ENCODE measurements around the gene ELOVL1.

The ELOVL1 gene

GRCh38 chr1:43382027-43382779 is 14.4 kb upstream of the ELOVL1 start:
- in situ Hi-C loops (cut with HindIII; ENCODE audit: low sequenced_read_pairs) = no loop called here

GRCh38 chr1:43381612-43382011 is 13.8 kb upstream of the ELOVL1 start:
- in situ Hi-C loops (cut with HindIII; ENCODE audit: low sequenced_read_pairs) = no loop called here

DNA sequence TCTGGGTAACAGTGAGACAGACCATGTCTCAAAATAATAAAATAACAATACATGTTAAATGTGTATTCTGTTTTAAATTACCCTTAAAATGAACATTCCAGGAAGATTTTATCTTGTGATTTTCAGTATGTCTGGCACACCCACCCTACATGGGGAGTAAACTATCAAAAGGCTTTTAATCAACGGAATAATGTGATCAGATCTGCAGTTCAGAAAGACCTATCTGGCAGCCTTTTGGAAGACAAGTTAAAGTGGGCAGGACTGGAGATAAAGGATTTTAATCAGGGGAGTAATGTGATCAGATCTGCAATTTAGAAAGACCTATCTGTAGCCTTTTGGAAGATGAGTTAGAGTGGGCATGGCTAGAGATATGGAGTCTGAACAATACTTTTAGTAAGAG is 11.7 kb upstream of the ELOVL1 start:
- in situ Hi-C loops (cut with HindIII; ENCODE audit: low sequenced_read_pairs) = no loop called here

DNA sequence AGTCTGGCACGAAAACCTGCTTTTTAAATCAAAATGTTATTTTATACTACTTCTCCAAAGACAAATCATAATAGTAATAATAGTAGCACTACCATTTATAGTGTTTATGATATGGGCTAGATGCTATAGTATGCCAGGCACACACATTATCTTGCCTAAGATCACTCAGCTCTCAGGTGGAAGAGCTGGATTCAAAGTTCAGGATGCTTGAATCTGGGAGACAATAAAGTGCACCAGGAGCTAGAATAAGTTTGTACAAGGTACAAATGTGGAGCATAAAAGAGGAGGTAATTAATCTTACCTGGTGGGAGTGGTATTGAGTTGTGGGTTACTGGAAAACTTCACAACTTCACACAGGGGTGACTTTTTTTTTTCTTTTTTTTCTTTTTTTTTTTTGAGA is 10.0 kb upstream of the ELOVL1 start:
- in situ Hi-C loops (cut with HindIII; ENCODE audit: low sequenced_read_pairs) = no loop called here

GRCh38 chr1:43376723-43377235 is 9.0 kb upstream of the ELOVL1 start:
- in situ Hi-C loops (cut with HindIII; ENCODE audit: low sequenced_read_pairs) = no loop called here

GRCh38 chr1:43373066-43373940 is 5.5 kb upstream of the ELOVL1 start:
- in situ Hi-C loops (cut with HindIII; ENCODE audit: low sequenced_read_pairs) = loop anchor here (5.0 kb wide), 1 partner anchor 71 kb away; the partner anchor contains the start of gene TIE1

GRCh38 chr1:43372172-43372571 is 4.4 kb upstream of the ELOVL1 start:
- in situ Hi-C loops (cut with HindIII; ENCODE audit: low sequenced_read_pairs) = loop anchor here (5.0 kb wide), 1 partner anchor 70 kb away; the partner anchor contains the start of gene TIE1

DNA sequence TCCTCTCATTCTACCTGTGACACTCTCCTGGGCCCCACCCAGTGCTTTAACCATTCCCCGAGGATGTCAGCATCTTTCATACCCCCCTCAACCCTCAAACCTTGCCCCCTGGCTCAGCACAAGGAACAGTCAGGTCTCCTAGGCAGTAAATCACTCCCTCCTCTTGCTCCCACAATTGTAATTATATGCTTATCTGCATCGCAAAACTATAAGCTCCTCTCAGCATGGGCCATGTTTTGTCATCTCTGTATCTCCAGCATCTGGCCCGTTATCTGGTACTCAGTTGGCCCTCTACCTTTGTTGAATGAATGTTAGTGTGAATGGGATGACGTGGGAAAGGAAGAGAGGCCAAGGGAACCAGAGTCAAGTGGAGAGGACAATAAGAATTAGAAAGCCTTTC is 2.8 kb upstream of the ELOVL1 start:
- in situ Hi-C loops (cut with HindIII; ENCODE audit: low sequenced_read_pairs) = loop anchor here (5.0 kb wide), 1 partner anchor 68 kb away; the partner anchor contains the start of gene TIE1

DNA sequence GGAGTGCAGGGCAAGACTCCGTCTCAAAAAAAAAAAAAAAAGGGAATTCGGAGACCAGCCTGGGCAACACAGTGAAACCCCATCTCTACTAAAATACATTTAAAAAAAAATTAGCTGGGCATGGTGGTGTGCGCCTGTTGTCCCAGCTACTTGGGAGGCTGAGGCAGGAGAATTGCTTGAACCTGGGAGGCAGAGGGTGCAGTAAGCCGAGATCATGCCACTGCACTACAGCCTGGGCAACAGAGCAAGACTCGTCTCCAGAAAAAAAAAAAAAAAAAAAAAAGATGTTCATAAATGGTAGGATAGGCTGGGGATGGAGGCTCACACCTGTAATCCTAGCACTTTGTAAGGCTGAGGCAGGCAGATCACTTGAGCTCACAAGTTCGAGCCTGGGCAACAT is 2.0 kb upstream of the ELOVL1 start:
- in situ Hi-C loops (cut with HindIII; ENCODE audit: low sequenced_read_pairs) = loop anchor here (5.0 kb wide), 1 partner anchor 67 kb away; the partner anchor contains the start of gene TIE1

- in situ Hi-C loops (cut with HindIII; ENCODE audit: low sequenced_read_pairs) = no loop called here
Measured at GRCh38 chr1:43368646-43369020, 822 bp upstream of the ELOVL1 start.

GRCh38 chr1:43367026-43367903 is 546 bp downstream of the ELOVL1 start:
- in situ Hi-C loops (cut with HindIII; ENCODE audit: low sequenced_read_pairs) = no loop called here

DNA sequence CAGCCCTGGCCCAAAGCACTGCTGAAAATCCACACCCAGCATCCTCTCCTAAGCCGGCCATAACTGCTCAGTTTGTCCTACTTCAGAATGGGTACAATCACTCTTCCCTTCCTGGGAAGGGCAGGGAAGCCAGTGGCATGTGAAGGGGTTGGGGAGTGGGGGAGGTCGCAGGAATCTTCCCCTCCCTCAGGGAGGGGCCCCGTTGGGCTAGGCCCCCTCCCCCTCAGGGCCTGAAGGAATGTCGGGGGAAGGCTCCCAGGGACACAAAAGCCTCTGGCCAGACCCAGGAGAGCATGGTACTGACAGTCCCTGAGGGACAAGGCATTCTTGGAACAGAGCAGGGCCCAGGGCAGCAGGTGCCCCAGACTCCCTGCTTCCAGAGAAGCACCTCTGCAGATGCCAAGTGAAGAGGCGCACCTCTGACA is 1.2 kb downstream of the ELOVL1 start:
- in situ Hi-C loops (cut with HindIII; ENCODE audit: low sequenced_read_pairs) = no loop called here

DNA sequence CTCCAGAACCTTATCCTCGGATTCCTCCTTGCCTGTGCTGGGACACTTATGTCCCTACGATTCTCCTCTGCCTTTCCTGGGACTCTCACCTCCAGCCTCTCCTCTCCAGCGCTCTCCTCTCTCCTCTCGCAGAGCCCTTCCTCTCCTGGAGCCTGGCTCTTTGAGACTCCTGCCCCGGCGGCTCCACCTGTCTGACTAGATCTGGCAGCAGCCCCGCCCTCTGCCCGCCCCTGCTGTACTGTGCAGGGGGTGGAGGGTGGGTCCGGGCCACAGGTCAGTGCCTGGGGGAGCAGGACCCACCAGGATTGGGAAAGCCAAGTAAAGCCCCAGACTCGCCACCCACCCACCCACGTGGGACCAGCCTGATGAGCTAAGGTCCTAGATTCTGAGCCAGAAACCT is 1.6 kb downstream of the ELOVL1 start:
- in situ Hi-C loops (cut with HindIII; ENCODE audit: low sequenced_read_pairs) = no loop called here

DNA sequence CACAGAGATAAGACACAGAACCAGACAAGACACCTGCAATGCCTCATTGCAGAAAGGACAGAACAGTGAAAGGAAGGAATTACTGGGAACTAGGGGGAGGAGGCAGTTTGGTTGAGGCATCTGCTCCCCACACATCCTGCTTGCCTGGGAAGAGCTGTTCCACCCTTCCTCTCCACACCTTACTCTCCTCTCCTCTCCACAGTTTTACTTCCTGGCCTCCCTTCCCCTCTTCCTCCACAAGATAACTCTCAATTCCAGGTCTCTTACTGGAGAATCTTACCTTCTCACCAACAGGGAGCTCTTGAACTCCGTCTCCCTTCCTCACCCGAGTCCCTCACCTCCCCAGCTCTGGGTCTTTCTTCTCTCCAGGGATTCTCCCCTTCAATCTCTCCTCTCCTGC is 2.1 kb downstream of the ELOVL1 start:
- in situ Hi-C loops (cut with HindIII; ENCODE audit: low sequenced_read_pairs) = no loop called here

DNA sequence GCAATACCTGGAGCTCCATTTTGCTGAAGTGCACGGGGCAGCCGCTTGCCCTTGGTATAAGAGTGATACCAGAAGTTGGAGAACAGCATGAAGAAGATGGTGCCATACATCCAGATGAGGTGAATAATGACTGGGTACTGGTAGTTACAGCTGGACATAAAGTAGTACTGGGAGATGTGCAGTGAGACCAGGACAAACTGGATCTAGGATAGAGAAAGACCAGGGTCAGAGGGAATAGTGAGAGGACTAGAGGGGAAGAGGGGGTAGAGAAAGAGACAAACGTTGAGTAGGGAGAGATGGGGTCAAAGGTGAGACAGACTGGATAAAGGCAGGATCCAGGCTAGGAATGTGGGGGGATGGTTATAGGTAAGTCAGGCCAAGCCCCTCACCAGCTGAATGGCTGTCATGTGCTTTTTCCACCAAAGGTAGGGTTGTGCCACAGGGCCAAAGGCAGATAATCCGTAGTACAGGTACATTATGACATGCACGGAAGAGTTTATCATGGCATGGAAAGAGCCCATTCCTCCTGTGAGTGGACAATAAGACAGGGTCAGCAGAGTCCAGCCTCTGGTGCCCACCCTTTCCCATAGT is 3.8 kb downstream of the ELOVL1 start:
- in situ Hi-C loops (cut with HindIII; ENCODE audit: low sequenced_read_pairs) = no loop called here

- in situ Hi-C loops (cut with HindIII; ENCODE audit: low sequenced_read_pairs) = no loop called here
Measured at GRCh38 chr1:43363283-43363934, 4.4 kb downstream of the ELOVL1 start.

DNA sequence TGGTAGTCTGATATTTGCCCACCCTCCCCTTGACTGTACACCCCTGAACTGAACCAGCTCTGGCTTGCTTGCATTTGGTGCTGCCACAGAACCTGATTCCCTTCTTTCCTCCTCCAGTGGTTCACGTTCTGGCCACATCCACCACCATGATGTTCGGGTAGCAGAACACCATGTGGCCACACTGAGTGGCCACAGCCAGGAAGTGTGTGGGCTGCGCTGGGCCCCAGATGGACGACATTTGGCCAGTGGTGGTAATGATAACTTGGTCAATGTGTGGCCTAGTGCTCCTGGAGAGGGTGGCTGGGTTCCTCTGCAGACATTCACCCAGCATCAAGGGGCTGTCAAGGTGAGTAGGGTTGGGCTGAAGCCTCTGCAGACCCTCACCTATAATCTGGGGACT is 7.2 kb downstream of the ELOVL1 start:
- in situ Hi-C loops (cut with HindIII; ENCODE audit: low sequenced_read_pairs) = no loop called here

DNA sequence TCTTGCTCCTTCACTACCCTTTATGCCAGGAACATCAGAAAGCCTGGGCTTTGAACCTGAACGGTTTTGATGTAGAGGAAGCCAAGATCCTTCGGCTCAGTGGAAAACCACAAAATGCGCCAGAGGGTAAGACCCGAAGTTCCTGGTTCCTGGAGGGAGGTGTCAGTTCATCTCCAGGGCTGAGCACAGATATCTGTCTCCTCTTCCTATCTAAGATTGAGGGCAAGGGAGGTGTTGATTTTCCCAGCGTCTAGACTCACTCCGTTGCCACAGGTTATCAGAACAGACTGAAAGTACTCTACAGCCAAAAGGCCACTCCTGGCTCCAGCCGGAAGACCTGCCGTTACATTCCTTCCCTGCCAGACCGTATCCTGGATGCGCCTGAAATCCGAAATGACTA is 8.1 kb downstream of the ELOVL1 start:
- in situ Hi-C loops (cut with HindIII; ENCODE audit: low sequenced_read_pairs) = no loop called here

DNA sequence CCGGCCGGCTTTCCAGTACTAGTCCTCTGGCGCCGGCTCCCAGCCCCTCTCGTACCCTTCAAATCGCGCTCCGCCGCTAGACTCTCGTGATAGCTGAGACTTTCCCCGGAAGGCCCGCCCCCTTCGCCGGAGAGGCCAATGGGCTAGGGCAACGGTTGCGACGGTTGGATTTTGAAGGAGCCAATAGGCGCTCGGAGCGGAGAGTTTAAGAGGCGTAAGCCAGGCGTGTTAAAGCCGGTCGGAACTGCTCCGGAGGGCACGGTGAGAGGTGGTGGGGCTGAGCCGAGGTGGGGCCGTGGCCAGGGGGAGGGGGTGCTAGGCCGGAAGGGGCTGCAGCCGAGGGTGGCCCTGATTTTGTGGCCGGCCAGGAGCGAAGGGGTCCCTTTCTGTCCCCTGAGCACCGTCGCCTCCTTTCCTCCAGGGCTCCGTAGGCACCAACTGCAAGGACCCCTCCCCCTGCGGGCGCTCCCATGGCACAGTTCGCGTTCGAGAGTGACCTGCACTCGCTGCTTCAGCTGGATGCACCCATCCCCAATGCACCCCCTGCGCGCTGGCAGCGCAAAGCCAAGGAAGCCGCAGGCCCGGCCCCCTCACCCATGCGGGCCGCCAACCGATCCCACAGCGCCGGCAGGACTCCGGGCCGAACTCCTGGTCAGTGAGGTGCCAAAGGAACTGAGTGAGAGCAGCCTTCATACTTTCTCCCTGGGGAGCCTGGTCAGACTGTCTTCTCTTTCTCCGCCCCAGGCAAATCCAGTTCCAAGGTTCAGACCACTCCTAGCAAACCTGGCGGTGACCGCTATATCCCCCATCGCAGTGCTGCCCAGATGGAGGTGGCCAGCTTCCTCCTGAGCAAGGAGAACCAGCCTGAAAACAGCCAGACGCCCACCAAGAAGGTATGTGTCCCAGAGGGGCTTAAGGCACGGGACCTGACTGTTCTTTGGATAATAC is 8.8 kb downstream of the ELOVL1 start, which contains the start of gene CDC20:
Gene CDC20, plus strand, starts transcription at position 236 of the 948 bp plus-strand sequence. Its CDS starts 235 bp downstream, at position 471.
- in situ Hi-C loops (cut with HindIII; ENCODE audit: low sequenced_read_pairs) = no loop called here
